Astrocyte (in vitro differentiated cells and primary cell): Measurements from ENCODE around the gene SFXN3. TPM values are rescaled to one million over a fixed set of nuclear protein-coding genes. Genes with fewer than 3 reads are reported as not detected.

Source experiments
- DNase-seq: peaks from one replicate; pipeline ENCODE4 v3.0.0-alpha.2; 2010; ENCODE audit warnings: low read depth
- FAIRE-seq: peaks from 2 replicates; lab custom pipeline; 2011; peaks lifted over from hg19 to GRCh38; lab: Jason Lieb, UNC
- H2AFZ ChIP-seq: 2 replicates; pipeline ENCODE4 v1.6.0; 2012; ENCODE audit warnings: low read depth, low read length, inconsistent platforms
- H3K27ac ChIP-seq: 2 replicates; pipeline ENCODE4 v1.5.1; 2011; ENCODE audit warnings: low read depth, low read length, inconsistent platforms
- H3K27me3 ChIP-seq: 2 replicates; pipeline ENCODE4 v1.6.0; 2011; ENCODE audit warnings: low read length, inconsistent platforms; ENCODE audit not compliant: insufficient read depth
- H3K36me3 ChIP-seq: 2 replicates; pipeline ENCODE4 v1.5.1; 2011; ENCODE audit warnings: low read length, inconsistent platforms; ENCODE audit not compliant: insufficient read depth
- H3K4me1 ChIP-seq: 2 replicates; pipeline ENCODE4 v1.5.1; 2011; ENCODE audit warnings: low read length, inconsistent platforms; ENCODE audit not compliant: insufficient read depth
- H3K4me2 ChIP-seq: 2 replicates; pipeline ENCODE4 v1.6.0; 2012; ENCODE audit warnings: low read length, inconsistent platforms
- H3K4me3 ChIP-seq: 2 replicates; pipeline ENCODE4 v1.5.1; 2011; ENCODE audit warnings: low read depth, mild to moderate bottlenecking, low read length, inconsistent platforms; ENCODE audit not compliant: insufficient read depth
- H3K79me2 ChIP-seq: 2 replicates; pipeline ENCODE4 v1.6.0; 2012; ENCODE audit warnings: mild to moderate bottlenecking, low read length, inconsistent platforms; ENCODE audit not compliant: insufficient read depth
- H3K9ac ChIP-seq: 2 replicates; pipeline ENCODE4 v1.6.0; 2012; ENCODE audit warnings: mild to moderate bottlenecking, low read length, inconsistent platforms
- H3K9me3 ChIP-seq: 2 replicates; pipeline ENCODE4 v1.5.1; 2012; ENCODE audit warnings: low read depth, mild to moderate bottlenecking, low read length, inconsistent platforms; ENCODE audit not compliant: insufficient read depth
- H4K20me1 ChIP-seq: 2 replicates; pipeline ENCODE4 v1.6.0; 2012; ENCODE audit warnings: low read length, inconsistent platforms; ENCODE audit not compliant: insufficient read depth
- H3K27ac Mint-ChIP-seq: one replicate; pipeline ENCODE4 v1.8.0; 2021; ENCODE audit warnings: mild to moderate bottlenecking, mixed read lengths; ENCODE audit not compliant: unreplicated experiment
- H3K27me3 Mint-ChIP-seq: one replicate; pipeline ENCODE4 v1.8.0; 2021; ENCODE audit warnings: low read depth, mixed read lengths; ENCODE audit not compliant: unreplicated experiment
- H3K36me3 Mint-ChIP-seq: one replicate; pipeline ENCODE4 v1.8.0; 2021; ENCODE audit warnings: low read depth, mixed read lengths; ENCODE audit not compliant: unreplicated experiment
- H3K4me1 Mint-ChIP-seq: one replicate; pipeline ENCODE4 v1.8.0; 2021; ENCODE audit warnings: low read depth, mixed read lengths; ENCODE audit not compliant: unreplicated experiment
- H3K4me3 Mint-ChIP-seq: one replicate; pipeline ENCODE4 v1.8.0; 2021; ENCODE audit warnings: mild to moderate bottlenecking, moderate library complexity, mixed read lengths; ENCODE audit not compliant: unreplicated experiment
- H3K9me3 Mint-ChIP-seq: one replicate; pipeline ENCODE4 v1.8.0; 2021; ENCODE audit warnings: mild to moderate bottlenecking, mixed read lengths; ENCODE audit not compliant: unreplicated experiment
- EZH2 ChIP-seq: IDR thresholded peaks from 2 replicates; pipeline ENCODE4 v1.6.1; 2012; ENCODE audit warnings: mild to moderate bottlenecking, low read length, inconsistent platforms; ENCODE audit not compliant: insufficient read depth
- total RNA-seq: library from RNA; stranded (reverse); gene quantifications from 2 replicates; pipeline ENCODE4 v1.2.1, GENCODE V29; 2021
- TF ChIP-seq, protein P1 (sequence below): IDR thresholded peaks from 2 replicates; pipeline ENCODE4 v1.5.1; 2011; ENCODE audit warnings: low read depth, mild to moderate bottlenecking, inconsistent platforms, low read length, moderate library complexity; ENCODE audit not compliant: insufficient read depth

The SFXN3 gene
- total RNA-seq, 1 donor from 2014 or later, result 68.3 TPM

GRCh38 chr10:101005361-101005760, 25.7 kb upstream of the SFXN3 start:
- peaks cover 42% of the 10 kb centered on the region for H3K79me2 ChIP-seq
- H3K4me2 ChIP-seq, result no peak overlapping the region
- no peaks in the 10 kb centered on the region for H3K27me3 Mint-ChIP-seq
- peaks cover 3% of the 10 kb centered on the region for H3K36me3 Mint-ChIP-seq
- H2AFZ ChIP-seq, result no peak overlapping the region
- H3K36me3 ChIP-seq, result peaks cover 10% of the 10 kb centered on the region
- TF ChIP-seq EZH2, result no peak
- TF ChIP-seq, protein P1, sequence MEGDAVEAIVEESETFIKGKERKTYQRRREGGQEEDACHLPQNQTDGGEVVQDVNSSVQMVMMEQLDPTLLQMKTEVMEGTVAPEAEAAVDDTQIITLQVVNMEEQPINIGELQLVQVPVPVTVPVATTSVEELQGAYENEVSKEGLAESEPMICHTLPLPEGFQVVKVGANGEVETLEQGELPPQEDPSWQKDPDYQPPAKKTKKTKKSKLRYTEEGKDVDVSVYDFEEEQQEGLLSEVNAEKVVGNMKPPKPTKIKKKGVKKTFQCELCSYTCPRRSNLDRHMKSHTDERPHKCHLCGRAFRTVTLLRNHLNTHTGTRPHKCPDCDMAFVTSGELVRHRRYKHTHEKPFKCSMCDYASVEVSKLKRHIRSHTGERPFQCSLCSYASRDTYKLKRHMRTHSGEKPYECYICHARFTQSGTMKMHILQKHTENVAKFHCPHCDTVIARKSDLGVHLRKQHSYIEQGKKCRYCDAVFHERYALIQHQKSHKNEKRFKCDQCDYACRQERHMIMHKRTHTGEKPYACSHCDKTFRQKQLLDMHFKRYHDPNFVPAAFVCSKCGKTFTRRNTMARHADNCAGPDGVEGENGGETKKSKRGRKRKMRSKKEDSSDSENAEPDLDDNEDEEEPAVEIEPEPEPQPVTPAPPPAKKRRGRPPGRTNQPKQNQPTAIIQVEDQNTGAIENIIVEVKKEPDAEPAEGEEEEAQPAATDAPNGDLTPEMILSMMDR, result no peak
- no peak overlapping the region for H3K27ac Mint-ChIP-seq
- H3K27ac ChIP-seq, result no peak overlapping the region
- H3K27me3 ChIP-seq, result no peaks in the 10 kb centered on the region
- H3K4me1 Mint-ChIP-seq, result peaks cover 15% of the 10 kb centered on the region
- H3K4me3 Mint-ChIP-seq, result no peak overlapping the region
- no peaks in the 10 kb centered on the region for H3K9me3 ChIP-seq
- H3K9ac ChIP-seq, result no peak overlapping the region
- peaks cover 1% of the 10 kb centered on the region for H3K9me3 Mint-ChIP-seq
- peaks cover 68% of the 10 kb centered on the region for H4K20me1 ChIP-seq
- peaks cover 21% of the 10 kb centered on the region for H3K4me1 ChIP-seq
- no peak overlapping the region for H3K4me3 ChIP-seq
- DNase-seq (no peak), FAIRE-seq (no peak)

- Histone ChIP-seq H3K4me3 (no peak overlapping the region), H4K20me1 (peaks cover 66% of the 10 kb centered on the region), H3K27ac (no peak overlapping the region), H3K79me2 (peaks cover 36% of the 10 kb centered on the region), H3K4me1 (peaks cover 17% of the 10 kb centered on the region), H3K4me2 (no peak overlapping the region), H3K27me3 (no peaks in the 10 kb centered on the region), H3K9me3 (no peaks in the 10 kb centered on the region), H3K36me3 (peaks cover 10% of the 10 kb centered on the region), H3K9ac (no peak overlapping the region), H2AFZ (no peak overlapping the region)
- H3K27me3 Mint-ChIP-seq, result no peaks in the 10 kb centered on the region
- TF ChIP-seq, protein P1, result no peak
- no peak for TF ChIP-seq EZH2
- H3K36me3 Mint-ChIP-seq, result peaks cover 3% of the 10 kb centered on the region
- peaks cover under 1% of the 10 kb centered on the region for H3K9me3 Mint-ChIP-seq
- no peak overlapping the region for H3K4me3 Mint-ChIP-seq
- peaks cover 12% of the 10 kb centered on the region for H3K4me1 Mint-ChIP-seq
- no peak overlapping the region for H3K27ac Mint-ChIP-seq
- DNase-seq, result no peak
- FAIRE-seq, result no peak
These were observed 25.0 kb upstream of the SFXN3 start for GRCh38 chr10:101005869-101006567.

DNA sequence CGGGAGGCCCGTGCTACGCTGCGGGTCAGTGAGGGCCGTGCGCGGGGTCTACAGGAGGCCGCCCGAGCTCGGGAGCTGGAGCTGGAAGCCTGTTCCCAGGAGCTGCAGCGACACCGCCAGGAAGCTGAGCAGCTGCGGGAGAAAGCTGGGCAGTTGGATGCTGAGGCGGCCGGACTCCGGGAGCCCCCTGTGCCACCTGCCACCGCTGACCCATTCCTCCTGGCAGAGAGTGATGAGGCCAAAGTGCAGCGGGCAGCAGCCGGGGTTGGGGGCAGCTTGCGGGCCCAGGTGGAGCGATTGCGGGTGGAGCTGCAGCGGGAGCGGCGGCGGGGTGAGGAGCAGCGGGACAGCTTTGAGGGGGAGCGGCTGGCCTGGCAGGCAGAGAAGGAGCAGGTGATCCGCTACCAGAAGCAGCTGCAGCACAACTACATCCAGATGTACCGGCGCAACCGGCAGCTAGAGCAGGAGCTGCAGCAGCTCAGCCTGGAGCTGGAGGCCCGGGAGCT, 24.4 kb upstream of the SFXN3 start:
- Mint-ChIP-seq H3K4me1 (peaks cover 6% of the 10 kb centered on the region), H3K36me3 (peaks cover 3% of the 10 kb centered on the region), H3K9me3 (no peaks in the 10 kb centered on the region), H3K27ac (no peak overlapping the region), H3K27me3 (no peaks in the 10 kb centered on the region), H3K4me3 (no peak overlapping the region)
- Histone ChIP-seq H4K20me1 (peaks cover 60% of the 10 kb centered on the region), H3K4me1 (peaks cover 11% of the 10 kb centered on the region), H3K9ac (no peak overlapping the region), H3K27me3 (no peaks in the 10 kb centered on the region), H3K36me3 (peaks cover 10% of the 10 kb centered on the region), H3K4me2 (no peak overlapping the region), H3K4me3 (no peak overlapping the region), H3K79me2 (peaks cover 29% of the 10 kb centered on the region), H3K9me3 (no peaks in the 10 kb centered on the region), H2AFZ (no peak overlapping the region), H3K27ac (no peak overlapping the region)
- TF ChIP-seq EZH2, result no peak
- TF ChIP-seq, protein P1, result no peak
- no peak for FAIRE-seq
- DNase-seq, result no peak
